BLaER1 treated with 17β-estradiol and CSF1 and Interleukin-3, amounts not matched to agents 10 nM and 100 nM (cell line): ENCODE results near the gene POLRMT.
"Not testable (repeated sequence)": the region's sequence is repeated elsewhere in the genome, so short reads cannot be mapped to it uniquely, and the experiment has no call there.

Source experiments
- H3K27ac ChIP-seq, 11 experiments: shearing (Covaris generic); formaldehyde crosslinking; 2 replicates each; pipeline ENCODE4 v1.8.1; 2022
- H3K27me3 ChIP-seq, 11 experiments: shearing (Covaris generic); formaldehyde crosslinking; 2 replicates each; pipeline ENCODE4 v1.8.1; 2022
- H3K36me3 ChIP-seq, 11 experiments: shearing (Covaris generic); formaldehyde crosslinking; 2 replicates each; pipeline ENCODE4 v1.8.1; 2022
- H3K4me1 ChIP-seq, 10 experiments: shearing (Covaris generic); formaldehyde crosslinking; 2 replicates each; pipeline ENCODE4 v1.8.1; 2022
- H3K4me2 ChIP-seq, 11 experiments: shearing (Covaris generic); formaldehyde crosslinking; 2 replicates each; pipeline ENCODE4 v1.8.1; 2022
- H3K4me3 ChIP-seq, 10 experiments: shearing (Covaris generic); formaldehyde crosslinking; 2 replicates each; pipeline ENCODE4 v1.8.1; 2022
- H3K9ac ChIP-seq, 11 experiments: shearing (Covaris generic); formaldehyde crosslinking; 2 replicates each; pipeline ENCODE4 v1.8.1; 2022
- H3K9me3 ChIP-seq, 11 experiments: shearing (Covaris generic); formaldehyde crosslinking; replicated peaks in 1 of 11; 2 replicates each; pipeline ENCODE4 v1.8.1; 2022
- H4K20me1 ChIP-seq, 11 experiments: shearing (Covaris generic); formaldehyde crosslinking; 2 replicates each; pipeline ENCODE4 v1.8.1; 2022
- Cebpa-rat ChIP-seq, 11 experiments: shearing (Covaris generic); IDR thresholded peaks; 2 replicates each; pipeline ENCODE4 v1.8.1; 2022

The POLRMT gene

GRCh38 chr19:640161-640558 is 6.8 kb upstream of the POLRMT start:
- Histone ChIP-seq H3K36me3 (peaks cover 0 to 9% (median 0%) of the 10 kb centered on the region in 11 experiments; a peak in 4 of 22 replicates), H3K27me3 (peaks cover 0 to 53% (median 7%) of the 10 kb centered on the region in 11 experiments; a peak in 13 of 22 replicates), H3K27ac (no peak overlapping the region), H3K4me1 (peaks cover 40 to 82% (median 70%) of the 10 kb centered on the region in 10 experiments), H3K4me3 (peak overlapping the region in 5 of 10 experiments; percentile 34 to 54 (median 44); a peak in 4 of 20 replicates), H3K9ac (no peak overlapping the region), H4K20me1 (peaks cover 10 to 68% (median 48%) of the 10 kb centered on the region in 11 experiments; a peak in 21 of 22 replicates), H3K4me2 (peak overlapping the region; percentile 52 to 95 (median 58); a peak in 17 of 22 replicates), H3K9me3 (no peaks in the 10 kb centered on the region)
- TF ChIP-seq Cebpa-rat (IDR thresholded peaks at IDR 0.05) = no peak

GRCh38 chr19:639253-640160 is 6.2 kb upstream of the POLRMT start, which contains the start of gene FGF22:
TSS of gene FGF22 (plus strand) at chr19:639879. CDS start at chr19:639926, 47 bp downstream.
- H3K27ac ChIP-seq = no peak within 1 kb of the TSS
- no peak within 1 kb of the TSS; a peak in 1 of 22 replicates for H3K9ac ChIP-seq
- peaks cover 4 to 61% (median 41%) of the 10 kb centered on the region in 11 experiments; a peak in 21 of 22 replicates for H4K20me1 ChIP-seq
- H3K27me3 ChIP-seq = peaks cover 0 to 49% (median 7%) of the 10 kb centered on the region in 11 experiments; a peak in 13 of 22 replicates
- no peak for TF ChIP-seq Cebpa-rat (IDR thresholded peaks at IDR 0.05)
- H3K4me3 ChIP-seq = peak within 1 kb of the TSS in 6 of 10 experiments; percentile 42 to 59 (median 48); a peak in 11 of 20 replicates
- peaks cover 36 to 82% (median 69%) of the 10 kb centered on the region in 10 experiments for H3K4me1 ChIP-seq
- no peaks in the 10 kb centered on the region for H3K9me3 ChIP-seq
- peaks cover 0 to 2% (median 0%) of the 10 kb centered on the region in 11 experiments; a peak in 2 of 22 replicates for H3K36me3 ChIP-seq
- peak within 1 kb of the TSS; percentile 75 to 99 (median 92) for H3K4me2 ChIP-seq

- peaks cover 0 to 43% (median 7%) of the 10 kb centered on the region in 11 experiments; a peak in 13 of 22 replicates for H3K27me3 ChIP-seq
- peak overlapping the region in 2 of 10 experiments; percentile 42 to 49; a peak in 4 of 20 replicates for H3K4me3 ChIP-seq
- no peak overlapping the region for H3K9ac ChIP-seq
- peaks cover 0 to 55% (median 35%) of the 10 kb centered on the region in 11 experiments; a peak in 19 of 22 replicates for H4K20me1 ChIP-seq
- no peaks in the 10 kb centered on the region for H3K9me3 ChIP-seq
- peak overlapping the region; percentile 75 to 99 (median 92) for H3K4me2 ChIP-seq
- no peak for TF ChIP-seq Cebpa-rat (IDR thresholded peaks at IDR 0.05)
- peaks cover 36 to 82% (median 69%) of the 10 kb centered on the region in 10 experiments for H3K4me1 ChIP-seq
- no peaks in the 10 kb centered on the region; a peak in 1 of 22 replicates for H3K36me3 ChIP-seq
- no peak overlapping the region for H3K27ac ChIP-seq
These were observed 5.5 kb upstream of the POLRMT start for GRCh38 chr19:638906-639252.

GRCh38 chr19:634975-635652 is 1.8 kb upstream of the POLRMT start:
- Histone ChIP-seq H3K27me3 (peaks cover 0 to 31% (median 7%) of the 10 kb centered on the region in 11 experiments; a peak in 13 of 22 replicates), H3K4me1 (peaks cover 48 to 84% (median 79%) of the 10 kb centered on the region in 10 experiments), H3K36me3 (peaks cover 3 to 20% (median 12%) of the 10 kb centered on the region in 11 experiments; a peak in 15 of 22 replicates), H3K4me3 (no peak overlapping the region), H3K4me2 (peak overlapping the region in 9 of 11 experiments; percentile 75 to 99 (median 91); a peak in 13 of 22 replicates), H3K9me3 (no peaks in the 10 kb centered on the region), H4K20me1 (peaks cover 0 to 43% (median 26%) of the 10 kb centered on the region in 11 experiments; a peak in 17 of 22 replicates), H3K9ac (peak overlapping the region in 3 of 11 experiments; percentile 2 to 57 (median 25); a peak in 4 of 22 replicates), H3K27ac (no peak overlapping the region)
- no peak for TF ChIP-seq Cebpa-rat (IDR thresholded peaks at IDR 0.05)

GRCh38 chr19:633786-634639 is 676 bp upstream of the POLRMT start:
- Histone ChIP-seq H3K4me3 (peak overlapping the region; percentile 70 to 86 (median 81)), H3K36me3 (peaks cover 11 to 31% (median 23%) of the 10 kb centered on the region in 11 experiments), H3K9me3 (no peaks in the 10 kb centered on the region), H3K4me2 (peak overlapping the region; percentile 88 to 99 (median 91)), H3K27me3 (peaks cover 0 to 26% (median 2%) of the 10 kb centered on the region in 11 experiments; a peak in 9 of 22 replicates), H4K20me1 (peaks cover 0 to 49% (median 31%) of the 10 kb centered on the region in 11 experiments; a peak in 15 of 22 replicates), H3K27ac (peak overlapping the region in 10 of 11 experiments; percentile 17 to 86 (median 70); a peak in 19 of 22 replicates), H3K9ac (peak overlapping the region; percentile 68 to 88 (median 79)), H3K4me1 (peaks cover 44 to 90% (median 83%) of the 10 kb centered on the region in 10 experiments)
- no peak for TF ChIP-seq Cebpa-rat (IDR thresholded peaks at IDR 0.05)

- Histone ChIP-seq H3K4me1 (peaks cover 30 to 84% (median 69%) of the 10 kb centered on the region in 10 experiments), H4K20me1 (peaks cover 0 to 53% (median 36%) of the 10 kb centered on the region in 11 experiments; a peak in 16 of 22 replicates), H3K4me3 (peak overlapping the region; percentile 70 to 86 (median 81)), H3K36me3 (peaks cover 25 to 45% (median 37%) of the 10 kb centered on the region in 11 experiments), H3K27ac (peak overlapping the region; percentile 61 to 86 (median 76); a peak in 21 of 22 replicates), H3K4me2 (peak overlapping the region; percentile 80 to 99 (median 95)), H3K9ac (peak overlapping the region; percentile 71 to 88 (median 83)), H3K27me3 (peaks cover 0 to 15% (median 0%) of the 10 kb centered on the region in 11 experiments; a peak in 7 of 22 replicates), H3K9me3 (no peaks in the 10 kb centered on the region)
- no peak for TF ChIP-seq Cebpa-rat (IDR thresholded peaks at IDR 0.05)
These were observed 714 bp downstream of the POLRMT start for GRCh38 chr19:632579-633067.

GRCh38 chr19:629961-630714 is 3.2 kb downstream of the POLRMT start:
- Histone ChIP-seq H3K4me1 (peaks cover 20 to 73% (median 57%) of the 10 kb centered on the region in 10 experiments), H3K9me3 (no peaks in the 10 kb centered on the region), H4K20me1 (peaks cover 2 to 63% (median 47%) of the 10 kb centered on the region in 11 experiments; a peak in 21 of 22 replicates), H3K9ac (peak overlapping the region in 5 of 11 experiments; percentile 5 to 44 (median 26); a peak in 4 of 22 replicates), H3K36me3 (peaks cover 28 to 64% (median 49%) of the 10 kb centered on the region in 11 experiments), H3K4me3 (no peak overlapping the region), H3K27me3 (no peaks in the 10 kb centered on the region), H3K4me2 (peak overlapping the region in 7 of 11 experiments; percentile 5 to 96 (median 23); a peak in 7 of 22 replicates), H3K27ac (no peak overlapping the region)
- TF ChIP-seq Cebpa-rat (IDR thresholded peaks at IDR 0.05) = no peak

- H3K9me3 ChIP-seq, H3K27me3 ChIP-seq, H3K27ac ChIP-seq, H3K4me3 ChIP-seq: not testable (repeated sequence)
- H4K20me1 ChIP-seq = peaks cover 4 to 69% (median 53%) of the 10 kb centered on the region in 11 experiments; a peak in 21 of 22 replicates
- peaks cover 26 to 73% (median 58%) of the 10 kb centered on the region in 10 experiments for H3K4me1 ChIP-seq
- peak overlapping the region in 1 of 11 experiments; percentile 19; a peak in 1 of 22 replicates for H3K9ac ChIP-seq
- H3K36me3 ChIP-seq = peaks cover 33 to 70% (median 56%) of the 10 kb centered on the region in 11 experiments
- peak overlapping the region in 5 of 11 experiments; percentile 8 to 96 (median 25); a peak in 7 of 22 replicates for H3K4me2 ChIP-seq
These were observed 3.8 kb downstream of the POLRMT start for GRCh38 chr19:629515-629914.
